ENCODE results near the gene ODR4. TPM values are rescaled to one million over a fixed set of nuclear protein-coding genes. Genes with fewer than 3 reads are reported as not detected.
A peak's percentile ranks its signal among the peaks of the same experiment; 100 is the strongest.
"Not testable (repeated sequence)": the region's sequence is repeated elsewhere in the genome, so short reads cannot be mapped to it uniquely, and the experiment has no call there.

ODR4 gene
- total RNA-seq, 1 experiment from 2014 or later: 19.6 TPM

DNA sequence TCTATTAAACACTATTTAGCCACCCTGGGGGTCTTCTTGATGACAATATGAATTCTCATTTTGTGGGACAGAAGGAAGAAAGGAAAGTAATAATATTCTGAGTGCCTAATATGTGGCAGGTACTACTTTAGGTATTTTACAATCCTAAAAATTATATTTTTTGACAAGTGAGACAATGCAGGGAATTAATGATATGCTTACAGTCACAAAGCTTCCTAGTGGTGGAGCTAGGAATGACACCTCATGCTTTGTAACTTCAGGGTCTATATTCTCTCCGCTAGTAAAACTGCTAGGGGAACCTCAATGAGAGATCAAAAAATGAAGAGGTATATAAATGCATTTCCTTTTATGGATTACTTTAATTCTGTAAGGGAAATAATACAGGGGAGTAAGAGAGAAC, 44.9 kb upstream of the ODR4 start:
- POLR2A ChIA-PET (ENCODE audit: unreplicated experiment): no interaction called here
- DNase-seq: no peak

DNA sequence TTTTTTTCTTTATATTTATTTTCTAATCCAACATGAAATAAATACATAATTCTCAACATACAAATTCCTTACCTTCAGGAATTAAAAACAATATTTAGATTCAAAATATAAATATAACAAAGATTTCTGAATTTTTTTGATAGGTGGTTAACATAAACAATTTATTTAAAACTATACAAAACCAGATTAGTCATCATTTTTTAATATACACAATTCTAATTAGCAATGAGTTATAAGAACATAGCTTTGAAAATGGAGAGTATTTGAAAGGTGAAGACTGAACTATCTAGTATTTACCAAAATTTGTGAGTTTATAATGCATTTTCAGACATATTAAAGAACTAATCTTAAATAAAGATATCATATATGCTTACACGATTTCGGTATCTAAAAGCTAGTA, 38.1 kb upstream of the ODR4 start:
- peaks cover 59% of the 10 kb centered on the region for H3K36me3 ChIP-seq (ENCODE audit: low read depth)
- CTCF ChIA-PET: no interaction called here

More for the DNA sequence above, 44.9 kb upstream of the ODR4 start:
- no TSS peak for BruUV-seq (replicated peaks)
- CTCF ChIA-PET: no interaction called here
- H3K27me3 ChIP-seq (ENCODE audit: insufficient read depth, low read depth): no peaks in the 10 kb centered on the region
- H3K9me2 ChIP-seq (ENCODE audit: insufficient read depth): no peaks in the 10 kb centered on the region
- TF ChIP-seq EZH2 (IDR thresholded peaks at IDR 0.05; ENCODE audit: low read depth): no peak
- TF ChIP-seq, protein P1, sequence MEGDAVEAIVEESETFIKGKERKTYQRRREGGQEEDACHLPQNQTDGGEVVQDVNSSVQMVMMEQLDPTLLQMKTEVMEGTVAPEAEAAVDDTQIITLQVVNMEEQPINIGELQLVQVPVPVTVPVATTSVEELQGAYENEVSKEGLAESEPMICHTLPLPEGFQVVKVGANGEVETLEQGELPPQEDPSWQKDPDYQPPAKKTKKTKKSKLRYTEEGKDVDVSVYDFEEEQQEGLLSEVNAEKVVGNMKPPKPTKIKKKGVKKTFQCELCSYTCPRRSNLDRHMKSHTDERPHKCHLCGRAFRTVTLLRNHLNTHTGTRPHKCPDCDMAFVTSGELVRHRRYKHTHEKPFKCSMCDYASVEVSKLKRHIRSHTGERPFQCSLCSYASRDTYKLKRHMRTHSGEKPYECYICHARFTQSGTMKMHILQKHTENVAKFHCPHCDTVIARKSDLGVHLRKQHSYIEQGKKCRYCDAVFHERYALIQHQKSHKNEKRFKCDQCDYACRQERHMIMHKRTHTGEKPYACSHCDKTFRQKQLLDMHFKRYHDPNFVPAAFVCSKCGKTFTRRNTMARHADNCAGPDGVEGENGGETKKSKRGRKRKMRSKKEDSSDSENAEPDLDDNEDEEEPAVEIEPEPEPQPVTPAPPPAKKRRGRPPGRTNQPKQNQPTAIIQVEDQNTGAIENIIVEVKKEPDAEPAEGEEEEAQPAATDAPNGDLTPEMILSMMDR (conservative IDR thresholded peaks at IDR 0.05): peak; percentile 55; the same call in 1 of the 2 replicates
- H3K36me3 ChIP-seq (ENCODE audit: low read depth): peaks cover 61% of the 10 kb centered on the region
- no peak overlapping the region for H3K27ac ChIP-seq
- H3K79me2 ChIP-seq (ENCODE audit: low read depth): no peaks in the 10 kb centered on the region
- no peak overlapping the region for H3K4me2 ChIP-seq
- no peak overlapping the region for H3K4me3 ChIP-seq
- H3K9me3 ChIP-seq (ENCODE audit: insufficient read depth, low read depth): no peaks in the 10 kb centered on the region
- H4K20me1 ChIP-seq (ENCODE audit: insufficient read depth): peaks cover 5% of the 10 kb centered on the region
- no peaks in the 10 kb centered on the region for H3K4me1 ChIP-seq (replicated peaks; ENCODE audit: insufficient read depth)
- peaks cover 4% of the 10 kb centered on the region; the same call in 1 of the 2 replicates for H3F3A ChIP-seq (ENCODE audit: insufficient read depth, low read depth)
- intact Hi-C loops (cut with micrococcal nuclease; ENCODE audit: unreplicated experiment): no loop called here
- no peak overlapping the region for H2AFZ ChIP-seq

DNA sequence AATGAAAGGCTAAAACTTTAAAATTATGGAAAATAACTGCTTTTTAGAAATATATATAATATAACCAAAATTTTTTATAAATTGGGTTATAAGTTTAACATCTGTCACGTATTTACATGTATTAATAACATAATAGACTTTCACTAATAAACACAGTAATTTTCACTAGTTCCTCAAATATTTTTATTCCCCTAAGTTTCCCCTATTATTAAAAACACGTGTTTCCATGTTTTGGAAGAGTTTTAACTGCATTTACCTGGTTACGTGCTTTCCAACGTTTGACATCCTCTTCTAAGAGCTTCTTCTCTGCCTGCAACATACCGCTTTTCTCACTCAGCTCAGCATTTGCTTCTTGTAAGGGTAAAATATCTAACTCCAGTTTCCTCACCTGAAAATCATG, 34.9 kb upstream of the ODR4 start:
- ChIA-PET CTCF (no interaction called here), POLR2A (ENCODE audit: unreplicated experiment) (no interaction called here)
- Histone ChIP-seq H3K9me2 (ENCODE audit: insufficient read depth) (no peaks in the 10 kb centered on the region), H4K20me1 (ENCODE audit: insufficient read depth) (no peaks in the 10 kb centered on the region), H3K27ac (no peak overlapping the region), H2AFZ (no peak overlapping the region), H3K36me3 (ENCODE audit: low read depth) (peaks cover 53% of the 10 kb centered on the region), H3K4me2 (no peak overlapping the region), H3F3A (ENCODE audit: insufficient read depth, low read depth) (no peaks in the 10 kb centered on the region), H3K4me3 (no peak overlapping the region), H3K9me3 (ENCODE audit: insufficient read depth, low read depth) (no peaks in the 10 kb centered on the region), H3K79me2 (ENCODE audit: low read depth) (no peaks in the 10 kb centered on the region), H3K4me1 (replicated peaks; ENCODE audit: insufficient read depth) (no peaks in the 10 kb centered on the region), H3K27me3 (ENCODE audit: insufficient read depth, low read depth) (no peaks in the 10 kb centered on the region)
- DNase-seq: no peak
- intact Hi-C loops (cut with micrococcal nuclease; ENCODE audit: unreplicated experiment): no loop called here
- TF ChIP-seq, protein P1 (conservative IDR thresholded peaks at IDR 0.05): no peak
- TF ChIP-seq EZH2 (IDR thresholded peaks at IDR 0.05; ENCODE audit: low read depth): no peak
- no TSS peak for BruUV-seq (replicated peaks)

More for the DNA sequence above, 38.1 kb upstream of the ODR4 start:
- Histone ChIP-seq H3K79me2 (ENCODE audit: low read depth) (no peaks in the 10 kb centered on the region), H3F3A (ENCODE audit: insufficient read depth, low read depth) (no peaks in the 10 kb centered on the region), H4K20me1 (ENCODE audit: insufficient read depth) (no peaks in the 10 kb centered on the region), H3K27me3 (ENCODE audit: insufficient read depth, low read depth) (no peaks in the 10 kb centered on the region), H2AFZ (no peak overlapping the region), H3K9me2 (ENCODE audit: insufficient read depth) (no peaks in the 10 kb centered on the region), H3K27ac (no peak overlapping the region), H3K9me3 (ENCODE audit: insufficient read depth, low read depth) (no peaks in the 10 kb centered on the region), H3K4me1 (replicated peaks; ENCODE audit: insufficient read depth) (no peaks in the 10 kb centered on the region), H3K4me3 (no peak overlapping the region), H3K4me2 (no peak overlapping the region)
- intact Hi-C loops (cut with micrococcal nuclease; ENCODE audit: unreplicated experiment): no loop called here
- POLR2A ChIA-PET (ENCODE audit: unreplicated experiment): no interaction called here
- no peak for TF ChIP-seq EZH2 (IDR thresholded peaks at IDR 0.05; ENCODE audit: low read depth)
- TF ChIP-seq, protein P1 (conservative IDR thresholded peaks at IDR 0.05): no peak
- DNase-seq: no peak
- no TSS peak for BruUV-seq (replicated peaks)

DNA sequence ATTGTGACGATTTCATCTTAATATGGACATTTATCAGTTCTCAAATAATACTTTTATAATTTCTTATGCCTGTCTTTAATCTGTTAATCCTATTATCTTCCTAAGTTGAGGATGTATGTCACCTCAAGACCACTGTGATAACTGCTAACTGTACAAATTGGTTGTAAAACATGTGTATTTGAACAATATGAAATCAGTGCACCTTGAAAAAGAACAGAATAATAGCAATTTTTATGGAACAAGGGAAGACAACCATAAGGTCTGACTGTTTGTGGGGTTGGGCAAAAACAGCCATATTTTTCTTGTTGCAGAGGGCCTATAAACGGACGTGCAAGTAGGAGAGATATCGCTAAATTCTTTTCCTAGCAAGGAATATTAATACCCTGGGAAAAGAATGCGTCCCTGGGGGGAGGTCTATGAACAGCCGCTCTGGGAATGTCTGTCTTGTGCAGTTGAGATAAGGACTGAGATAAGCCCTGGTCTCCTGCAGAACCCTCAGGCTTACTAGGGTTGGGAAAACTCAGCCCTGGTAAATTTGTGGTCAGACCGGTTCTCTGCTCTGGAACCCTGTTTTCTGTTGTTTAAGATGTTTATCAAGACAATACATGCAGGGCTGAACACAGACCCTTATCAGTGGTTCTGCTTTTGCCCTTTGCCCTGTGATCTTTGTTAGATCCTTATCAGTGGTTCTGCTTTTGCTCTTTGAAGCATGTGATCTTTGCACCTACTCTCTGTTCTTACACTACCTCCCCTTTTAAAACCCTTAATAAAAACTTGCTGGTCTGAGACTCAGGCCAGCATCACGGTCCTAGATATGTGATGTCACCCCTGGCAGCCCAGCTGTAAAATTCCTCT, 27.6 kb upstream of the ODR4 start:
- H3K79me2 ChIP-seq (ENCODE audit: low read depth); H3K27ac ChIP-seq; H3K9me3 ChIP-seq (ENCODE audit: insufficient read depth, low read depth); H3F3A ChIP-seq (ENCODE audit: insufficient read depth, low read depth); CTCF ChIA-PET; H3K4me2 ChIP-seq; H3K4me3 ChIP-seq; H3K9me2 ChIP-seq (ENCODE audit: insufficient read depth); H3K27me3 ChIP-seq (ENCODE audit: insufficient read depth, low read depth); DNase-seq; BruUV-seq (replicated peaks); POLR2A ChIA-PET (ENCODE audit: unreplicated experiment); H4K20me1 ChIP-seq (ENCODE audit: insufficient read depth); H3K4me1 ChIP-seq (replicated peaks; ENCODE audit: insufficient read depth); intact Hi-C loops (cut with micrococcal nuclease; ENCODE audit: unreplicated experiment); H2AFZ ChIP-seq: not testable (repeated sequence)
- H3K36me3 ChIP-seq (ENCODE audit: low read depth): peaks cover 63% of the 10 kb centered on the region
